ENCODE results near the gene GCDH.

Gene GCDH

DNA sequence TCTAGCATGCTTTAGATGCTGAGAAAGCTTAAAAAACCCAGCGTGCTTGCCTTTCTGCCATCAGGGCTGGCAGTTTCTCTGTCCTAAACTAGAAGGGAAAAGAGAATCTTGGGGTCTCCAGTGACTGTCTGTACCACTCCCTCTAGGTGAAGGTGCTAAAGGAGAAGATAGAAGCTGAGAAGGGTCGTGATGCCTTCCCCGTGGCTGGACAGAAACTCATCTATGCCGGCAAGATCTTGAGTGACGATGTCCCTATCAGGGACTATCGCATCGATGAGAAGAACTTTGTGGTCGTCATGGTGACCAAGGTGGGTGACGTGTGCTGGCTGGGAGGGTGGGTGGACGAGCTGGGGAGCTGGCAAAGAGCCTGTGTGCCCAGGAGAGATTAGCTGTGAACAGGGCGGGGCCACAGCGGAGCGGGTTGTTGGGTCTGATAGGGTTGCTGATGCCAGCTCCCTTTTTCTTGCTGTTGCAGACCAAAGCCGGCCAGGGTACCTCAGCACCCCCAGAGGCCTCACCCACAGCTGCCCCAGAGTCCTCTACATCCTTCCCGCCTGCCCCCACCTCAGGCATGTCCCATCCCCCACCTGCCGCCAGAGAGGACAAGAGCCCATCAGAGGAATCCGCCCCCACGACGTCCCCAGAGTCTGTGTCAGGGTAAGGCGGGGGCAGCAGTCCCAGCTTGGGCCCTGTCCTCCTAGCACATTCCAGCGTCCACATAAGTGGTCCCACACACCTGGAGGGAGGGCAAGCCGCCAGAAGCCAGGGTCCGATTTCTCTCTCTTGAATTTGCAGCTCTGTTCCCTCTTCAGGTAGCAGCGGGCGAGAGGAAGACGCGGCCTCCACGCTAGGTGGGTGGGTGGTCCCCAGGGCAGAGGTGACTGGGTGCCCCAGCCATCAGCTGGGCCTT lies 57.0 kb downstream of the GCDH start:
- no peak for DNase-seq (ENCODE audit: low read depth)
- no peak overlapping the region for H3K4me3 ChIP-seq (ENCODE audit: control insufficient read depth, low read depth, low read length)
- TF ChIP-seq, protein P1, sequence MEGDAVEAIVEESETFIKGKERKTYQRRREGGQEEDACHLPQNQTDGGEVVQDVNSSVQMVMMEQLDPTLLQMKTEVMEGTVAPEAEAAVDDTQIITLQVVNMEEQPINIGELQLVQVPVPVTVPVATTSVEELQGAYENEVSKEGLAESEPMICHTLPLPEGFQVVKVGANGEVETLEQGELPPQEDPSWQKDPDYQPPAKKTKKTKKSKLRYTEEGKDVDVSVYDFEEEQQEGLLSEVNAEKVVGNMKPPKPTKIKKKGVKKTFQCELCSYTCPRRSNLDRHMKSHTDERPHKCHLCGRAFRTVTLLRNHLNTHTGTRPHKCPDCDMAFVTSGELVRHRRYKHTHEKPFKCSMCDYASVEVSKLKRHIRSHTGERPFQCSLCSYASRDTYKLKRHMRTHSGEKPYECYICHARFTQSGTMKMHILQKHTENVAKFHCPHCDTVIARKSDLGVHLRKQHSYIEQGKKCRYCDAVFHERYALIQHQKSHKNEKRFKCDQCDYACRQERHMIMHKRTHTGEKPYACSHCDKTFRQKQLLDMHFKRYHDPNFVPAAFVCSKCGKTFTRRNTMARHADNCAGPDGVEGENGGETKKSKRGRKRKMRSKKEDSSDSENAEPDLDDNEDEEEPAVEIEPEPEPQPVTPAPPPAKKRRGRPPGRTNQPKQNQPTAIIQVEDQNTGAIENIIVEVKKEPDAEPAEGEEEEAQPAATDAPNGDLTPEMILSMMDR (conservative IDR thresholded peaks at IDR 0.05; ENCODE audit: control insufficient read depth, insufficient read depth, low read depth, low read length): no peak

DNA sequence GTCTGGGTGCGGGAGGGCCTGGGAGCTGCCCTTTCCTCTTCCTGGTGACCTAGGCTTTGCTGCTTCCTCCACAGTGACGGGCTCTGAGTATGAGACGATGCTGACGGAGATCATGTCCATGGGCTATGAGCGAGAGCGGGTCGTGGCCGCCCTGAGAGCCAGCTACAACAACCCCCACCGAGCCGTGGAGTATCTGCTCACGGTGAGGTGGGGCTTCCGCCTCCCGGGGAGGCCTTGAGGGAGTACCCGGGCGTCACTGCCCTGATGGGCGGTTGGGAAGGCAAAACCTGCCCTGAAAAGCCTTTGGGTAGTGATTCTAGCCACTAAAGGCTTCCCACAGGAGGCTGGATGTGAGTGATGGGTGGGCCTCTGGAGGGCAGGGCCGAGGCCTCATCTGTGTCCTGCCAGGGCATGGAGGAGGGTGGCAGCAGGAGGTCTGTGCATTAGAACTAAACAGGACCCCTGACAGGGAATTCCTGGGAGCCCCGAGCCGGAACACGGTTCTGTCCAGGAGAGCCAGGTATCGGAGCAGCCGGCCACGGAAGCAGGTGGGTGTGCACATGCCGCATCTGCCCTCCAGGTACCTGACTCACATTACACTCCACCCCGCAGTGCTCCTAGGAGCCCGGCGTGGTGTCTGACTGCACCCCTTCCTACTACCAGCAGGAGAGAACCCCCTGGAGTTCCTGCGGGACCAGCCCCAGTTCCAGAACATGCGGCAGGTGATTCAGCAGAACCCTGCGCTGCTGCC lies 57.8 kb downstream of the GCDH start:
- no peak overlapping the region for H3K4me3 ChIP-seq (ENCODE audit: control insufficient read depth, low read depth, low read length)
- no peak for DNase-seq (ENCODE audit: low read depth)
- TF ChIP-seq, protein P1 (conservative IDR thresholded peaks at IDR 0.05; ENCODE audit: control insufficient read depth, insufficient read depth, low read depth, low read length): no peak
